GM23338 (cell line): Measurements from ENCODE around the gene TIMM17B.

Source experiments
- EZH2 ChIP-seq: fragments of 200-600 bp; sonication (generic); IDR thresholded peaks from one replicate; pipeline ENCODE4 v1.8.0; 2017; ENCODE audit warnings: antibody characterized with exemption, mild to moderate bottlenecking, low read depth; ENCODE audit not compliant: unreplicated experiment
- EZH2phosphoT487 ChIP-seq: fragments of 200-600 bp; sonication (generic); IDR thresholded peaks from one replicate; pipeline ENCODE4 v1.8.1; 2018; ENCODE audit warnings: antibody characterized with exemption; ENCODE audit not compliant: unreplicated experiment
- JUNB ChIP-seq: IDR thresholded peaks from one replicate; pipeline ENCODE4 v1.6.1; 2016; ENCODE audit warnings: antibody characterized with exemption; ENCODE audit not compliant: unreplicated experiment
- TF ChIP-seq, protein P1 (sequence below): IDR thresholded peaks from one replicate; pipeline ENCODE4 v1.6.1; 2018; ENCODE audit warnings: antibody characterized with exemption; ENCODE audit not compliant: unreplicated experiment
- TF ChIP-seq, protein P2 (sequence below), 2 experiments: fragments of 200-600 bp in 1 of 2; sonication (generic) in 1 of 2; conservative IDR thresholded peaks; 2 replicates each; pipeline versions ENCODE4 v1.5.1 to v1.6.1; 2016 to 2017; ENCODE audit warnings: antibody characterized with exemption in 2 of 2, low read depth in 2 of 2, mild to moderate bottlenecking in 2 of 2, moderate library complexity in 1 of 2

DNA sequence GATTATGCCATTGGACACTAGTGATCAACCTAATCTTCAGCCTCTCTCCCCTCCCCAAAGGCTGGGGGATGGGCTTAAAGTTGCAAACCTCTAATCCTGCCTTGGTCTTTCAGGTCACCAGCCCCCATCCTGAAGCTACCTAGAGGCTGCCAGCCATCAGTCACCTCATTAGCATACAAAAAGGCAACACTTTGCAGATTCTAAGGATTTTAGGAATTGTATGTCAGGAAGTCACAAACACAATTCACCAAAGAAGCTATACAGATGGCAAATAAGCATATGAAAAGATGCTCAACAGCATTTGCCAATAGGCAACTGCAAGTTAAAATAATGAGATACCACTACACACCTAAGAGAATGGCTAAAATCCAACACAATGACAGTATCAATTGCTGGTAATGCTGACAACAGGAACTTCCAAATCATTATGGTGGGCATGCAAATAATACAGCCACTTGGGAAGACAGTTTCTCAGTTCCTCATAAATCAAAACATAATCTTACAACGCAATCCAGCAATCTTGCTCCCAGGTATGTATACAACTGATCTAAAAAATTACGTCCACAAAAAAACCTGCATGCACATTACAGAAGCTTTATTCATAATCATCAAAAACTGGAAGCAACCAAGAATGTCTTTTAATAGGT, 30.3 kb upstream of the TIMM17B start:
- no peak for TF ChIP-seq EZH2phosphoT487
- no peak for TF ChIP-seq EZH2
- TF ChIP-seq, protein P1, sequence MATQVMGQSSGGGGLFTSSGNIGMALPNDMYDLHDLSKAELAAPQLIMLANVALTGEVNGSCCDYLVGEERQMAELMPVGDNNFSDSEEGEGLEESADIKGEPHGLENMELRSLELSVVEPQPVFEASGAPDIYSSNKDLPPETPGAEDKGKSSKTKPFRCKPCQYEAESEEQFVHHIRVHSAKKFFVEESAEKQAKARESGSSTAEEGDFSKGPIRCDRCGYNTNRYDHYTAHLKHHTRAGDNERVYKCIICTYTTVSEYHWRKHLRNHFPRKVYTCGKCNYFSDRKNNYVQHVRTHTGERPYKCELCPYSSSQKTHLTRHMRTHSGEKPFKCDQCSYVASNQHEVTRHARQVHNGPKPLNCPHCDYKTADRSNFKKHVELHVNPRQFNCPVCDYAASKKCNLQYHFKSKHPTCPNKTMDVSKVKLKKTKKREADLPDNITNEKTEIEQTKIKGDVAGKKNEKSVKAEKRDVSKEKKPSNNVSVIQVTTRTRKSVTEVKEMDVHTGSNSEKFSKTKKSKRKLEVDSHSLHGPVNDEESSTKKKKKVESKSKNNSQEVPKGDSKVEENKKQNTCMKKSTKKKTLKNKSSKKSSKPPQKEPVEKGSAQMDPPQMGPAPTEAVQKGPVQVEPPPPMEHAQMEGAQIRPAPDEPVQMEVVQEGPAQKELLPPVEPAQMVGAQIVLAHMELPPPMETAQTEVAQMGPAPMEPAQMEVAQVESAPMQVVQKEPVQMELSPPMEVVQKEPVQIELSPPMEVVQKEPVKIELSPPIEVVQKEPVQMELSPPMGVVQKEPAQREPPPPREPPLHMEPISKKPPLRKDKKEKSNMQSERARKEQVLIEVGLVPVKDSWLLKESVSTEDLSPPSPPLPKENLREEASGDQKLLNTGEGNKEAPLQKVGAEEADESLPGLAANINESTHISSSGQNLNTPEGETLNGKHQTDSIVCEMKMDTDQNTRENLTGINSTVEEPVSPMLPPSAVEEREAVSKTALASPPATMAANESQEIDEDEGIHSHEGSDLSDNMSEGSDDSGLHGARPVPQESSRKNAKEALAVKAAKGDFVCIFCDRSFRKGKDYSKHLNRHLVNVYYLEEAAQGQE: no peak
- TF ChIP-seq, protein P2, sequence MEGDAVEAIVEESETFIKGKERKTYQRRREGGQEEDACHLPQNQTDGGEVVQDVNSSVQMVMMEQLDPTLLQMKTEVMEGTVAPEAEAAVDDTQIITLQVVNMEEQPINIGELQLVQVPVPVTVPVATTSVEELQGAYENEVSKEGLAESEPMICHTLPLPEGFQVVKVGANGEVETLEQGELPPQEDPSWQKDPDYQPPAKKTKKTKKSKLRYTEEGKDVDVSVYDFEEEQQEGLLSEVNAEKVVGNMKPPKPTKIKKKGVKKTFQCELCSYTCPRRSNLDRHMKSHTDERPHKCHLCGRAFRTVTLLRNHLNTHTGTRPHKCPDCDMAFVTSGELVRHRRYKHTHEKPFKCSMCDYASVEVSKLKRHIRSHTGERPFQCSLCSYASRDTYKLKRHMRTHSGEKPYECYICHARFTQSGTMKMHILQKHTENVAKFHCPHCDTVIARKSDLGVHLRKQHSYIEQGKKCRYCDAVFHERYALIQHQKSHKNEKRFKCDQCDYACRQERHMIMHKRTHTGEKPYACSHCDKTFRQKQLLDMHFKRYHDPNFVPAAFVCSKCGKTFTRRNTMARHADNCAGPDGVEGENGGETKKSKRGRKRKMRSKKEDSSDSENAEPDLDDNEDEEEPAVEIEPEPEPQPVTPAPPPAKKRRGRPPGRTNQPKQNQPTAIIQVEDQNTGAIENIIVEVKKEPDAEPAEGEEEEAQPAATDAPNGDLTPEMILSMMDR (conservative IDR thresholded peaks at IDR 0.05; ENCODE audit: low read depth in 2 of 2): no peak
- TF ChIP-seq JUNB: no peak
